Esophagus (tissue), 2 donors: Measurements from ENCODE around the gene ANKRD34A. TPM values are rescaled to one million over a fixed set of nuclear protein-coding genes. Genes with fewer than 3 reads are reported as not detected.

ENCODE experiments used
- H3K27ac ChIP-seq, 2 donors: one replicate each; pipeline ENCODE4 v1.5.1; 2013; ENCODE audit warnings: low read depth in 2 of 2, mild to moderate bottlenecking in 2 of 2, inconsistent platforms in 1 of 2, low read length in 1 of 2, moderate library complexity in 1 of 2
- H3K27me3 ChIP-seq, 2 donors: one replicate each; pipeline ENCODE4 v1.6.1; 2013; ENCODE audit warnings: low read length in 2 of 2, control low read depth in 1 of 2, mild to moderate bottlenecking in 1 of 2; ENCODE audit not compliant: insufficient read depth in 2 of 2, control insufficient read depth in 1 of 2
- H3K36me3 ChIP-seq, 2 donors: one replicate each; pipeline ENCODE4 v1.6.1; 2013; ENCODE audit warnings: low read length in 1 of 2; ENCODE audit not compliant: control insufficient read depth in 2 of 2, insufficient read depth in 2 of 2
- H3K4me1 ChIP-seq, 2 donors: one replicate each; pipeline ENCODE4 v1.6.1; 2013; ENCODE audit warnings: low read length in 1 of 2; ENCODE audit not compliant: control insufficient read depth in 2 of 2, insufficient read depth in 2 of 2
- H3K4me3 ChIP-seq, 2 donors: one replicate each; pipeline ENCODE4 v1.5.1; 2013; ENCODE audit warnings: low read length in 2 of 2, mild to moderate bottlenecking in 2 of 2, low read depth in 1 of 2, moderate library complexity in 1 of 2
- H3K9me3 ChIP-seq, 2 donors: one replicate each; pipeline ENCODE4 v1.6.1; 2013; ENCODE audit warnings: mild to moderate bottlenecking in 2 of 2, low read depth in 1 of 2, low read length in 1 of 2, moderate library complexity in 1 of 2; ENCODE audit not compliant: control insufficient read depth in 2 of 2, insufficient read depth in 1 of 2
- WGBS, 2 donors: extraction: QIAGEN DNeasy Blood & Tissue Kit; methylation state at CpG; one replicate each; pipeline ENCODE4 v1.1.7; 2013; 5-methylcytosine and 5-hydroxymethylcytosine counted together
- polyA plus RNA-seq, 2 donors: library from polyadenylated mRNA; stranded (reverse); fragments of 200-250 nt; gene quantifications; one replicate each; pipeline ENCODE4 v1.2.3, GENCODE V29; 2013
- donor health status: healthy with polysubstance abuse.
- donor health status: Bipolar disorder and iron deficiency.

The ANKRD34A gene
- polyA plus RNA-seq, 2 donors: 0.27 to 0.47 TPM

DNA sequence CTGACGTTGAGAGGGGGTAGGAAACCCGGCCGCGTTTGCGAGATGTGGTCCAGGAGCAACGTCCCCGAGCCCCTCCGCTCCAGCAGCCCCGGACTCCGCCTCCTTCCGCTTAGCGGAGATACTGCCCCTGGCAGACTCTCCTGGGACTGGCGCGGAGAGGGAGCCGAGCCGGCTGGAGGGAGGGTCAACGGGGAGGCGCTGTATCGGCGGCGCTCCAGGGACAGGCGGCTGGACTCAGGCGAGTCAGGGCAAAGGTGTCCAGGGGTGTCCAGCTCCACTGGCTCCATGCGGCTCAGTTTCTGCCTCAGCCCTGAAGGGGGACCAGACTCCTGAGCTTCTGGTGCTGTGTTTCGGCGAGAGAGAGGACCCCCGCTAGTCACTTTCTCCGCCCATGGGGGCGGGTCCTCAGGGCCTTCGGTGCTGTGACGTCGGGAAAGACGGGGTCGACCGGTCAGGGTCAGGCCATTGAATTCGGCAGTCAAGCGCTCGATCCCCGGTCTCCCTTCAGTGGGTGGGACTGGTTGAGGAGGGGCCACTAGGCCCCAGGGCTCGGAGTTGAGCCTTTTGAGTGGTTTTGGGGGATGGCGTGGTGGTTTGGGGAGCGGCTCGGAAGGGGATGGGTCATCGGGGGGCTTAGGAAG lies 3.8 kb downstream of the ANKRD34A start:
- H3K27me3 ChIP-seq: no peaks in the 10 kb centered on the region
- no peaks in the 10 kb centered on the region for H3K9me3 ChIP-seq
- H3K27ac ChIP-seq: peak overlapping the region; percentile 63 to 91
- no peaks in the 10 kb centered on the region for H3K36me3 ChIP-seq
- peaks cover 7 to 23% of the 10 kb centered on the region in 2 donors for H3K4me1 ChIP-seq
- WGBS, 2 donors: 1% methylated on average over 43 to 44 of the region's 44 CpGs
- peak overlapping the region; percentile 44 to 47 for H3K4me3 ChIP-seq

DNA sequence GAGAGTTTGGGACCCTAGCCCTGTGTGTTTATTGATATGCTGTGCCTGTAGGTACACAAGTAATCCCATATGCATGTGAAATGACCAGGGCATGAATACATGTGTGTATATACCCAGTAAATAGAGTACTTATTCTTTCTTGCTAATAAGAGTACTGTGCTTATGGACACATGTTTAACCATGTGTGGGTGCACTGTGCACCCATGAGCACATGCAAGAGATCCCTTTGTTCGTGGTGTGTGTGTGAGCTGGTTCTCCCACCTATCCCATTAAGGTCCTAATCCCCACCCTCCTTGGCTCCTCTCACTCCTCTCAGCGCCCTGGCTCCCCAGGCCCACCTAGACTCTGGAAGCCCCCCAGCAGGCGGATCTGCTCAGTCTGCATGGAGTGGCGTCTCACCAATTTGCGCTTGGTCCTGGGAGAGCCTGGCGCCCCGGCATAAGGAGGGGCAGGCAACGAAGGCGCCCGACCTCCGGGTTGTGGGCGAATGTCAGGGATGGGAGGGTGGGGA lies 4.4 kb downstream of the ANKRD34A start:
- H3K27ac ChIP-seq: peak overlapping the region; percentile 63 to 91
- H3K9me3 ChIP-seq: no peaks in the 10 kb centered on the region
- peak overlapping the region; percentile 44 to 47 for H3K4me3 ChIP-seq
- 11 to 16% methylated on average over 12 of the region's 12 CpGs for WGBS, 2 donors
- H3K27me3 ChIP-seq: no peaks in the 10 kb centered on the region
- H3K4me1 ChIP-seq: peaks cover 7 to 23% of the 10 kb centered on the region in 2 donors
- no peaks in the 10 kb centered on the region for H3K36me3 ChIP-seq

DNA sequence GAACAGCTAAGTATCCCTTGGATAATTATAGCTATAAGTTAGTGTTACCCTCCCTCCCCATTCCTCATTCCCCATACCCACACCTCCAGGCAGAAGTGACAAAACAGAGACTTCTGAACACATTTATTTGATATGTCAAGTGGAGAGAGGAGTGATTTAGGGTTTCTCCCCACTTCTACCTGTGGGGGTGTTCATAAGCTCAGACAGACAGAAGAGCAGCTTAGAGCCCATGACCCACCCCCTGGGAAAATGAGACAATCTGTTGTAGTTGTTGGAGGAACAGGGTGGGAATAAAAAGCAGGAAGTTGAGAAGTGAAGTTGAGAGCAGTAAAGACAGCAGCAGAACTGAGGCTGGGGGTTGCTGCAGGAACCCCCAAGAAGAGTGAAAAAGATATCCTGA lies 5.0 kb downstream of the ANKRD34A start:
- Histone ChIP-seq H3K9me3 (no peaks in the 10 kb centered on the region), H3K27ac (peak overlapping the region in 1 of 2 donors; percentile 5), H3K4me3 (no peak overlapping the region), H3K36me3 (no peaks in the 10 kb centered on the region), H3K4me1 (peaks cover 7 to 23% of the 10 kb centered on the region in 2 donors), H3K27me3 (no peaks in the 10 kb centered on the region)

DNA sequence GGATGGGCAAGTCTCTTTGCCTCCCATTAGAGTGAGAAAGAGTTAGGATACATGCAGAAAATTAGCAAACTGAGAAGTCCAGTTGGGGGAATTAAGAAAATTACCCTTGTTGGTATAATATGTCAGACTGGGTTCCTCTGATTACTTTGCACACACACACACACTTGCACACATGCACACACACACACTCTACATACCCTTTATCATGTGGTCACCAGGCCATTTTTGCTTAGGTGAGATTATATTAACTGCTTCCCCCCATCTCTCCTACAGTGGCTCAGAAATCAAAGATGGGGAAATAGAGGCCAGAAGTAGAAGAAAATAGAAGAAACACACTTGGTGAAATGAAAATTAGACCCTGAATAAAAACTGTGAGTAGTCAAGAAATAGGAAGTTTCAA lies 5.6 kb downstream of the ANKRD34A start:
- no peak overlapping the region for H3K27ac ChIP-seq
- H3K4me1 ChIP-seq: peaks cover 7 to 23% of the 10 kb centered on the region in 2 donors
- H3K9me3 ChIP-seq: no peaks in the 10 kb centered on the region
- H3K27me3 ChIP-seq: no peaks in the 10 kb centered on the region
- H3K36me3 ChIP-seq: no peaks in the 10 kb centered on the region
- no peak overlapping the region for H3K4me3 ChIP-seq

DNA sequence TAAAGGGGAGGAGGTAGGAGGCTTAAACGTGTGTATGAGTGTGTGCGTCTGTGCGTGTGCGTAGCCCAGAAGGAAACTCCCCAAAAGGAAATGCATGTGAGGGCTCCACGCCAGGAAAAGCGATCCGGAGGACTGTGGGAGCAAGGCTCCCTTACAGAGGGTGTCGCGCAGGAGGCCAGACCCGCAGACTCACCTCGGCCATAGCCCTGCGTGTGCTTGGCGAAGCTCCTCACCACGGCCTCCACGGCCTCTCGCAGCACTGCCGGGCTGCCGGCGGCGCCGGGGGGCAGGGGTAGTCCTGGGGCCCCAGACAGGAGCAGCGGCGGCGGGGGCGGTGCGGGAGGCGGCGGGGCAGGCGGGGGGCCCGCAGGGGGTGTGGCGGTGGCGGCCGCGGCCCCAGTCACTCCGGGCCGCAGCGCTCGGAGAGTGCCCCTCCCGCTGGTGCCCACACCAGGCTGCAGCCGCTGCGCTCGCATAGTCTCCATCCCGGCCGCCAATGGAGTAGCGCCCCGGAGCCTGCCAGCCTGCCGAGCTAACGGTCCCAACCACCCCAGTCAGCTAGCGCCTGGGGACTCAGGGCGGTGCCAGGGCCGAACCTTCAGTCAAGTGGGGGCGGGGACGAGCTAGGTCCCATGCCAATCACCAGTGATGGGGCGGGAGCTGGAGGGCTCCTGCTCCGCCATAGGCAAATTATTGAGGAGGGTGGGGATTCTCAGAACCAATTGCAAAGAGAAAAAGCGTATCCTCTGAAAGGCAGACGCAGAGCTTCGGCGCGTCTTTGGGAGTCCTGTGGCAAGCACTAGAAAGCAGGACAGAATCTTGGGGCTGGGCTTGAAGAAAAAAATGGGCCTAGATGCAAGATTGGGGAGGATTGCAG lies 6.7 kb downstream of the ANKRD34A start, which contains the start of gene LIX1L:
Gene LIX1L, minus strand, starts transcription at position 575 of the 877 bp plus-strand sequence. Its CDS starts 90 bp downstream, at position 485.
- peak within 1 kb of the TSS; percentile 67 to 85 for H3K4me3 ChIP-seq
- H3K36me3 ChIP-seq: no peaks in the 10 kb centered on the region
- H3K27me3 ChIP-seq: no peaks in the 10 kb centered on the region
- peak within 1 kb of the TSS; percentile 96 to 97 for H3K27ac ChIP-seq
- peaks cover 7 to 19% of the 10 kb centered on the region in 2 donors for H3K4me1 ChIP-seq
- WGBS, 2 donors: 0 to 1% methylated on average over 42 to 60 of the region's 60 CpGs
- H3K9me3 ChIP-seq: no peaks in the 10 kb centered on the region

GRCh38 chr1:145956781-145957442 lies 7.5 kb downstream of the ANKRD34A start:
- peaks cover 7 to 14% of the 10 kb centered on the region in 2 donors for H3K4me1 ChIP-seq
- no peaks in the 10 kb centered on the region for H3K36me3 ChIP-seq
- H3K4me3 ChIP-seq: peak overlapping the region; percentile 67 to 85
- 6 to 9% methylated on average over 3 of the region's 3 CpGs for WGBS, 2 donors
- no peaks in the 10 kb centered on the region for H3K27me3 ChIP-seq
- H3K27ac ChIP-seq: peak overlapping the region; percentile 75 to 97
- H3K9me3 ChIP-seq: no peaks in the 10 kb centered on the region

DNA sequence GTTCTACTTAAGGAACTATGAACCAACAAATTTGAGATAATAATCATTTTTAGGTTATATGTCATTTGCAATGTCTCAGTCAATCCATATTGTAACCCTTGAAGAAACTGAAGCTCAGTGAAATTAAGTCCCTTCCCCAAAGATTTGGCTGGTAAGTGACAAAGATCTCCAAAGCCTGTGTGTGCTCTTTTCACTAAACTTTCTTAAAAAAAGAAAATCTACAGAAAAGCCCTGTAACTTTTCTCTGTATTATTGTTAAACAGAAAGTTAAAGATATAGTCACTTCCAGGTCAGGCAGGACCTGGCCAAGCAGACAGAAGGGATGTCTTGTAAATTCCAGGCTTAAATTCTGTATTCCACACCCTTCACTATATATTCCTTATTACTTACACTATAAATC lies 8.0 kb downstream of the ANKRD34A start:
- Histone ChIP-seq H3K27ac (peak overlapping the region in 1 of 2 donors; percentile 75), H3K4me1 (peaks cover 4 to 9% of the 10 kb centered on the region in 2 donors), H3K4me3 (peak overlapping the region in 1 of 2 donors; percentile 85), H3K9me3 (no peaks in the 10 kb centered on the region), H3K27me3 (no peaks in the 10 kb centered on the region), H3K36me3 (no peaks in the 10 kb centered on the region)

DNA sequence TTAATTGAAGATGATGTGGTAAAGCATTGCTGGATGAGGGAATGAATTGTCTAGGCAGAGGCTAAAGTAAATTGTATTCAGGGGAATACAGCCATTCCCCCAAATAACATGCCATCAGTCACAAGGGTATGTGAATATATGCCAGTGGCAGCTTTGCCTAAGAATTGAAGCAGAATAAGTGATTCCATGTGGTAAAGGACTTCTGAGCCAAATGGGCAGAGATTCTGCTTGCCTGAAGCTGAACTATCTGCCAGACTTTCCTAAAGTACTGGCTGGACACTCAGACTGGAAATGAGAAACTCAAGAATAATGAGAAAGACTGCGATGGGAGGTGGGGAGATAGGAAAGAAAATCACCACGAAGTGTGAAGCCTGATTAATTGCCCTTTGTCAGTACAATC lies 8.9 kb downstream of the ANKRD34A start:
- WGBS, 2 donors: 45 to 55% methylated on average over 2 of the region's 2 CpGs
- Histone ChIP-seq H3K27me3 (no peaks in the 10 kb centered on the region), H3K27ac (peak overlapping the region in 1 of 2 donors; percentile 24), H3K36me3 (no peaks in the 10 kb centered on the region), H3K4me1 (peaks cover 0 to 4% of the 10 kb centered on the region in 2 donors), H3K9me3 (no peaks in the 10 kb centered on the region), H3K4me3 (no peak overlapping the region)

DNA sequence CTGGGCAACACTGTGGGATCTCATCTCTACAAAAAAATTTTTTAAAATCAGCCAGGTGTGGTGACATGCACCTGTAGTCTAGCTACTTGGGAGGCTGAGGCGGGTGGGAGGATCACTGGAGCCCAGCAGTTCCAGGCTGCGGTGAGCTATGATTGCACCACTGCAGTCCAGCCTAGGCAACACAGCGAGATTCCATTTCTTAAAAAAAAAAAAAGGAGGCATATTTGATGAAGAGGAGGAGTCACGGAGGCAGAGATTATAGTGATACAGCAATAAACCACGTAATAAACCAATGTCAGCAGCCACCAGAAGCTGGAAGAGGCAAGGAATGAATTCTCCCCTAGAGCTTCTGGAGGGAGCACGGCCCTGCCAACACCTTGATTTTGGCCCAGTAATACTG lies 10.5 kb downstream of the ANKRD34A start:
- no peaks in the 10 kb centered on the region for H3K9me3 ChIP-seq
- no peak overlapping the region for H3K27ac ChIP-seq
- WGBS, 2 donors: 88 to 90% methylated on average over 6 of the region's 6 CpGs
- H3K36me3 ChIP-seq: no peaks in the 10 kb centered on the region
- peaks cover 0 to 2% of the 10 kb centered on the region in 2 donors for H3K4me1 ChIP-seq
- no peak overlapping the region for H3K4me3 ChIP-seq
- H3K27me3 ChIP-seq: no peaks in the 10 kb centered on the region
